M059J (cell line): ENCODE measurements around the gene HSP90AB1. TPM values are rescaled to one million over a fixed set of nuclear protein-coding genes. Genes with fewer than 3 reads are reported as not detected.
A peak's percentile ranks its signal among the peaks of the same experiment; 100 is the strongest.

Experiments
- DNase-seq: peaks from one replicate; pipeline ENCODE4 v3.0.0-alpha.2; 2012; ENCODE audit warnings: low read depth
- total RNA-seq: library from RNA; depleted of rRNA; stranded (reverse); fragments of >200 nt; shearing (Covaris generic); gene quantifications from 2 replicates; pipeline ENCODE4 v1.2.3, GENCODE V29; 2014

HSP90AB1 gene
- total RNA-seq, 1 experiment from 2014 or later = 1,407 TPM

DNA sequence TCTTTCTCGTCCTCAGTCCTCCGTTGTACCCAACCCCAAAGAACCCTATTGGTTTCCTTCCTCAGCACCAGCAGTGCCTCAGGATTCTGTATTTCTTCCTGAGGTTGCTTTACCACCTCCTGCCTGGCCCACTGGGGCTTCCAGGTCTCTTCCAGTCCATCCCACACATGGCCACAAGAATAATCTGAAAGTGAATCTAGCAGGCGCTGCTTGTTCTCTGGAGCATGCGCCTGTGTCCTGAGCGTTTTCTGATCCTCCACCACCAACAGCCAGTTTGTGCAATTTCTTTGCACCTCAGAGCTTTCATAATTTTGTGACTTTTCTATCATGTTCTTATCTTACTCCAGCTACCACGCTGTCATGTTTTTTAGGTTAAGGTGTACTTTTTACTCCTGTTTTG lies 11.6 kb upstream of the HSP90AB1 start:
- DNase-seq = no peak

DNA sequence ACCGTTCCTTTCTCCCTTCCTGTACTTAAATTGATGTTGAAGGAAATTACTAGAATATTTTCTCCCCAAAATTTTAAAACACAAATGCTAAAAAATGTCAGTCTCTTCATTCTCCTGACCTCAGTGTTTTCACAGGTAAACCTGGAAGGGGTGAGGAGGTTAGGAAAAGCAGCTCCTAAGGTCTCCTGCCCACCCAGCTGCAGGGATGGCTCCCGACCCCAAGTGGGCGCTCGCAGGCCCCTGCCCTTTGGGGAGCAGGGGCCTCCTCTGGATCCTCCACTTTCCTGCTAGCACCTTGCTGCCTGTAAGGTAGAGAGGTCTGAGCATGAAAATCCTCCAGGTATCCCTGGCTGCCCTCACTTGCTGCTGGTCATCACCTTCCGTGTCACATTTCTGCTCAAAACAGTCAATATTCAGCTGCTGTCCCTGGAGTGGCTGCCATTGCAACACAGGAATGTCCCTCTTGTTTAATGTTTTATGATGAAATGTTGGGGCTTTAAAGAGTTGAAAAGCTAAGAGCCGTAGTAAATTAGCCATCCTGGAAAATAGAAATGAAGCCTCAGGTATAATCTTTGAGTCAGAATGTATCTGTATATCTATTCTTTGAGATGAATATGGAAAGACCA lies 10.9 kb upstream of the HSP90AB1 start:
- no peak for DNase-seq

DNA sequence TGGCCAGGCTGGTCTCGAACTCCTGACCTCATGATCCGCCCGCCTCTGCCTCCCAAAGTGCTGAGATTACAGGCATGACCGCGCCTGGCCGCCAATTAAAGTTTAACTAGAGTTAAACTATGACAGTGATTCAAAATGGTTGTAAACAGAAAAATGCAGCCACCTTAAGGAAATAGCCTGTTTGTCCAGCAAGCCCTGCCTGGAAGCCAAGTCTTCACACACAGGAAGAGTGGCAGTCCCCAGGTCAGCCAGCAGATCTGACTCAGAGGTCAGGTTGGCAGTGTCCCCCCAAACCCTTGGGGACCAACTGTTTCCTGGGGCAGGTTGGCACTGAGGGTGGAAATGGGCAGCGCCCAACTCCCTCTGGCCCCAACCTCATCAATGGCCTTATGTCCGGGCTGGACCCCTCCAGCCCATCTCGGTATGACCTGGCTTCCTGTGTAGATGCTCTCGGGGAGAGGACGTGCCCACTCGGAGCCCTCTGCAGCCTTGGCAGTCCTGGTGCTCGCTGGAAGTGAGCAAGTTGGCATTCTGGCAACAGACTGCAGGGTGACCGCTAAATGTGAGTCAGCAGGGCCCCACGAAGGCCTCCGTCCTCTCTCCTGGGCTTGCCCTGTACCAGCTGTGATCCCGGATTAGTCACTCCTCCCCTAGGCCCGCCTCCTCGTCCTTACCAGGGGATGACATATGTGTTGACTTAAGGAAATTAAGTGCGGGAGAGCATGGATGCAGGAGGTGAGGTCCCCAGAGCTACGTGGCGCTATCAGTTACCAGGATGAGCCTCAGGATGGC lies 9.7 kb upstream of the HSP90AB1 start:
- peak; percentile 100 for DNase-seq

DNA sequence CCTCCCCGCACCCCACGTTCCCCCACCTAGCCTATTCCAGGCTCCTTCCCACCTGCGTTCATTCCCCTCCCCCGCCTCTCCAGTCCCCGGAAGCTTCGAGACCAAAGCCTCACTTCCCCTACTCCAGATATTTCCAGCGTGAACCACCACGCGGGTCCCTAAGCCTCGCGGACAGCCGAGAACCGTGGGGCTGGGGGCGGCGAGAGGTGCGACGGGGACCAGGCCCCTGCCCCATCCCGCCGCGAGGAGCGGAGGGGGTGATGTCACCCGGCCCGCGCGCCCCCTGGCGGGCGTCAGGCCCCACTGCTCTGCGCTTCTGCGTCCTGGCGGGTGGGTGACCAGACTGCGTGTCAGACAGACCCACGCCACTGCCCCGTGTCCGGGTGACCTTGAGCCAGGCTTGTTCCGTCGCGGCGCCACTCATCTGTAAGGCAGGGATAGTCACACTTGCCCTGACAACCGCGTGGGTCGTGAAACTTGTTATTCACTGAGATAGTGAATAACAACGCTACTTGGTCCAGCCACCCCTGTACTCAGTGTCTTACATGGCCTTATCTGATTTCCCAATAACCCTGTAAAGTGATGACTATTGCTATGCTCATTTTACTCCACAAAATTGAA lies 9.0 kb upstream of the HSP90AB1 start:
- peak; percentile 73 for DNase-seq

DNA sequence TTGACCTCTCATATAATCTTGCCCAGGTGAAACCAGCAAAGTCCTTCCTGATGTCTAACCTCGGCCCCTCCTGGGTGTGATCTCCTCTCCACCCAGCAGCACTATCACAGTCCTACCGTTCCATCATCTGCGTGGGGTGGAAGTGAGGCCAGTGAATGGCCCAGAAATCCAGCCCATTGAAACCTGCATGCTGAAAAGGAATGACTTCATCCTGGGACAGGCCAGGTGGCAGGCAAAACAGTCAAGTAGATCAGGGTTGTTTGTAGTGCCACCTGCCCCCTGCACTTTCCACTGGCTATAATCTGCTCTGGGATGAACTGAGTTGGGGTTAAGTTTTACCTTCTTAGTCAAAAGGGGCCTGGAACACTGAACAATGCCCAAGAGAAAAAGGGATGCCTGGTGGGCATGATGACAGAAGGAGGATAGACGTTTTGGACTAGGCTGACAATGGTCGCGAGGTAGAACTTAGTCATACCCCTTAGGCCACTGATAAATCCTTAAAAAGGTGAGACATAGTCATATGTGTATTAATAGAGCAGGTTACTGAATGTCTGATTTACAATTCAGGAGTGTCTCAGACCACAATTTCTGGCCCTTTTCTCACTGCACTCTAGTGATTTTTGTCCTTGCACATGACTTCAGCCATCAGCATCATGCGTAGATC lies 8.1 kb upstream of the HSP90AB1 start:
- DNase-seq = no peak

DNA sequence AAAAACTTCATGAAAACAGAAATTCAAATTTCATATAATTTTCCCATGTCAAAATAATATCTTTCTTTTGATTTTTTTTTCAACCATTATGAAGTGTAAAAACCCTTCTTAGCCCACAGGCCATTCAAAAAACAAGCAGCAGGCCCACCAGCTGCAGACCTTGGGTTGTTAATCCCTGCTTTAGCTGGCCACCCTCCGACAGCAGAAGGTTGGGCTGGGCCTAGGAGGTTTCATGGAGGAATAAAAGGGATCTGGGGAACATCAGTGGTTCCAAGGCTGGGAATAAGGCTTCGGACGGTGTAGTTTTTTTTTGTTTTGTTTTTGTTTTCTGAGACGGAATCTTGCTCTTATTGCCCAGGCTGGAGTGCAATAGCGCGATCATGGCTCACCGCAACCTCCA lies 3.6 kb upstream of the HSP90AB1 start:
- no peak for DNase-seq

DNA sequence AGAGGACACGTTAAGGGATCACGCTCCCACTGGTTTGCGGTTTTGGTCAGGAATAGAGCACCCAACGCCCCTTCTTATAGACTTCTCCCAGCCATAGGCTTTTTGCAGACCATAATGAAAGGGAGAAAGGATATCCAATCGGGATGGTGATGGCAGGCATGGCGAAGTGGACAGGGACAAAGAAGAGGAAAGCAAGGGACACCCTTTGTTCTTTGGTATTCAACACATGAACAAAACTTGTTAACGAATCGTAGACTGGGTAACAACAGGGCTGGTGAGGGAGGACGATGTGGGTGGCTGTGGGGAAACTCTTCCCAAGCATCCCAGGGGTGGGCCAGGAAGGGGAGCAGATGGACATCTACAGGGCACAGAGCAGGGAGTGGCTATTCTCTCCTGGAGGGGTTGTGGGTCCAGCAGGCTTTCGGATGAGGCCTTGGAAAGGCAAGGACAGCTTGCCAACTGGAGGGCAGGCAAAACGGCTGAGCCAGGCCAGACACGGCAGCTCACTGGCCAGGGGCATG lies 1.4 kb upstream of the HSP90AB1 start:
- DNase-seq = no peak

DNA sequence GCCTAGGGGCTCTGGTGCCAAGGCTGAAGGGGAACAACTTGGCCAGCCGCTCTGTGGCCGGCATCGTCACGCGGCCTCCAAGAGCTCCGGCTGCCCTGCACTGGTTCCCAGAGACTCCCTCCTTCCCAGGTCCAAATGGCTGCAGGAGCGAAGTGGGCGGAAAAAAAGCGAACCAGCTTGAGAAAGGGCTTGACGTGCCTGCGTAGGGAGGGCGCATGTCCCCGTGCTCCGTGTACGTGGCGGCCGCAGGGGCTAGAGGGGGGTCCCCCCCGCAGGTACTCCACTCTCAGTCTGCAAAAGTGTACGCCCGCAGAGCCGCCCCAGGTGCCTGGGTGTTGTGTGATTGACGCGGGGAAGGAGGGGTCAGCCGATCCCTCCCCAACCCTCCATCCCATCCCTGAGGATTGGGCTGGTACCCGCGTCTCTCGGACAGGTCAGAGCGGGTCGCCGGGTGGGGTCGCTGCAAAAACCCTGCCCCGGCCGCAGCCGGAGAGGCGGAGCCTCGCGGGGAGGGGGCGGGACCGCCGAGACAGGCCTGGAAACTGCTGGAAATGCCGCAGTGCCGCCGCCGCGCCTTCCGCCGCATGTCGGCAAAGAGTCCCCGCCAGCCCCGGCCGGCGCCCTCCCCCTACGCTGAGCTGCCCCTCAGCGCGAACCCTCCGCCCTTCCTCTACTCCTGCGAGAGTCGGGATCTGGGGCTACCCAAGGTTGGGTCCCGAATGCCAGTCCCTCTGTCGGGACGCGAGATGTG lies 814 bp upstream of the HSP90AB1 start:
- DNase-seq = peak; percentile 86

DNA sequence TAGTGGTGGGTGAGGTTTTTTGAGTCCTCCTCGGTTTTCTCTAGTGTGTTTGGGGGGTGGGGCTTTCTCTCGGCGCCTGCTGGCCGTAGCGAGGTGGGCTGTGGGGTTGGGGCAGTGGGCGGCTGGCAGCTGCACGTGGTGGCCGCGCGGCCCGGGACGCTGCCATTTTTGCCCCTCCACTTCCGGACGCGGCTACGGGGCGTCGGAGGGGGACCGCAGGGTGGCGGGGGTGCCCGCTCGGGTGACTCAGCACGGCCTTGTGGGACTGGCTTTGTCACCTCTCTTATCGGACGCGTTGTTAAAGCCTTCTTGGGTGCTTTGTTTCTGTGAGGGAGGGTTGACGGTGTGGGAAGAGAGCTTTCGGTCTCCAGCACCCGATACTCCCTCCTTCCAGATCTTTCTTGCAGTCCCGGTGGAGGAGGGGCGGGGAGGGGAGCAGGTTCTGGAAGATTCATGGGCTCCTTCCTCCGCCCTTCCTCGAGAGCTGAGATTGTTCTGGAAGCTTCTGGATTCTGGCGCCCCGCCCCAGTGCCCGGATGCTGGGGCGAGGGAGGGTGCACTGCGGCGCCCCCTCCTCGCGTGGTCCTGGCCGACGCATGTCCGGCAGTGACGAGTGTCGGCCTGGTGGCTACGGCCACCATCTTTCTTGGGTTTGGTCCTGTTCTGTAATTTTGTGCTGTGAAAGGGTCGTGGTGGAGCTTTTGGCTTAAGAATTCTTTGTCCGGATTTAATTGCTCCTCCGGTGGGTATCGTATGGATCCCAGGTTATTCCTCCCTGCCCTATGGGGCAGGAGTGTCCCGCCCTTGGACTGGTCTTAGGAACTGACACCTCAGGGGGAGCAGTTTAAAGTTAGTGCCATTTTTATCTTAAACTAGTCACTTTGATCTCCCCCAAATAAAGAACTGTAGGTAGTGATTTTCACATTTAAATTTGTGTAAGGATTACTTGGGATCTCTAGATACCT lies 719 bp downstream of the HSP90AB1 start:
- peak; percentile 75 for DNase-seq

DNA sequence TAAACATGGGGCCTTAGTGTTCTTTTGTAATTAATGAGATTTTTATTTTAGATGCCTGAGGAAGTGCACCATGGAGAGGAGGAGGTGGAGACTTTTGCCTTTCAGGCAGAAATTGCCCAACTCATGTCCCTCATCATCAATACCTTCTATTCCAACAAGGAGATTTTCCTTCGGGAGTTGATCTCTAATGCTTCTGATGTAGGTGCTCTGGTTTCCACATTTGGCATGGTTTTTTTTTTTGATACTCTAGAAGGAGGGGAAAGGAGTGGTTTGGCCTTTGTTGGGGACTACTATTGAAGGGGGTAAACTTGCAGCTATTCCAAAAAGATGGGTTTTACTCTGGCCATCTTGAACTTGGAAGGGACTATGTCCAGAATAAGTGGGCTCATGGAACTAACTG lies 1.7 kb downstream of the HSP90AB1 start:
- no peak for DNase-seq

DNA sequence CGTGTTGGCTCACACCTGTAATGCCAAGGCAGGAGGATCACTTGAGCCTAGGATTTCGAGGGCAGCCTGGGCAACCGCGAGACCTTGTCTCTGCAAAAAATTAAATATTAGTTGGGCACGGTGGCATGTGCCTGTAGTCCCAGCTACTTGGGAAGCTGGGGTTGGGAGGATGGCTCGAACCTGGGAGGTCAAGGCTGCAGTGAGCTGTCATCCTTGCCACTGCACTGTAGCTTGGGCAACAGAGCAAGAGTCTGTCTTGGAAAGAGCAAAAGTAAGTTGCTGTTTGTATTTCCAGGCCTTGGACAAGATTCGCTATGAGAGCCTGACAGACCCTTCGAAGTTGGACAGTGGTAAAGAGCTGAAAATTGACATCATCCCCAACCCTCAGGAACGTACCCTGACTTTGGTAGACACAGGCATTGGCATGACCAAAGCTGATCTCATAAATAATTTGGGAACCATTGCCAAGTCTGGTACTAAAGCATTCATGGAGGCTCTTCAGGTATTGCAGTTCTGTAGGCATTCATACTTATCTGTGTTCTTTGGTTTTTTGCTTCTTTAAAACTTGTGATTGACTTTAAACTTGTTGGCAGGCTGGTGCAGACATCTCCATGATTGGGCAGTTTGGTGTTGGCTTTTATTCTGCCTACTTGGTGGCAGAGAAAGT lies 2.3 kb downstream of the HSP90AB1 start:
- no peak for DNase-seq

DNA sequence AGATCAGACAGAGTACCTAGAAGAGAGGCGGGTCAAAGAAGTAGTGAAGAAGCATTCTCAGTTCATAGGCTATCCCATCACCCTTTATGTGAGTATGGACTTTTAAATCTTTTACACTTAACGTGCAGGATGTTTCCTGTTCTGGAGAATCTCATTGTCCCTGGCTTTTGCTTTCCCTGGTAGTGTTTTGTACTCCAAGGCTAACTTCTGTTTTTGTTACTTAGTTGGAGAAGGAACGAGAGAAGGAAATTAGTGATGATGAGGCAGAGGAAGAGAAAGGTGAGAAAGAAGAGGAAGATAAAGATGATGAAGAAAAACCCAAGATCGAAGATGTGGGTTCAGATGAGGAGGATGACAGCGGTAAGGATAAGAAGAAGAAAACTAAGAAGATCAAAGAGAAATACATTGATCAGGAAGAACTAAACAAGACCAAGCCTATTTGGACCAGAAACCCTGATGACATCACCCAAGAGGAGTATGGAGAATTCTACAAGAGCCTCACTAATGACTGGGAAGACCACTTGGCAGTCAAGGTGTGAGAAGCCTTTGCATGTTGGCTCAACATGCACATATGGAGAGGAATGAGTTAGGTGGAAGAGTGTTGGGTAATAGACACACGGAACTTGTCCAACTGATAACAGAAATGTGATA lies 3.3 kb downstream of the HSP90AB1 start:
- no peak for DNase-seq

DNA sequence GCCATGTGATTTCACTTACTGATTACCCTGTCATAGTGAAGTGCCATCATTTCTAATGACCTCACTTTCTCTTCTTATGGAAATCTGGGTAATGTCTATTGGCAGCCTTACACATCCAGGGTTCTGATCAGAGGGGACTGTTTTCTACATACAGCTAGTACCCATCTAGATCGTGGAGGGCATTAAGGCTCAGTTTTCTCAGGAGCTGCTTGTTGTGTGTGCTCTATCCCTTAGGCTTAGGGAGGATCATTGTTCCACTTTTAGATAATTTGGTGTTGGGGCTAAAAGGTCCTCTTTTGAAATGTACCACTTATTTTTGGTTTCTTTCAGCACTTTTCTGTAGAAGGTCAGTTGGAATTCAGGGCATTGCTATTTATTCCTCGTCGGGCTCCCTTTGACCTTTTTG lies 3.8 kb downstream of the HSP90AB1 start:
- no peak for DNase-seq

DNA sequence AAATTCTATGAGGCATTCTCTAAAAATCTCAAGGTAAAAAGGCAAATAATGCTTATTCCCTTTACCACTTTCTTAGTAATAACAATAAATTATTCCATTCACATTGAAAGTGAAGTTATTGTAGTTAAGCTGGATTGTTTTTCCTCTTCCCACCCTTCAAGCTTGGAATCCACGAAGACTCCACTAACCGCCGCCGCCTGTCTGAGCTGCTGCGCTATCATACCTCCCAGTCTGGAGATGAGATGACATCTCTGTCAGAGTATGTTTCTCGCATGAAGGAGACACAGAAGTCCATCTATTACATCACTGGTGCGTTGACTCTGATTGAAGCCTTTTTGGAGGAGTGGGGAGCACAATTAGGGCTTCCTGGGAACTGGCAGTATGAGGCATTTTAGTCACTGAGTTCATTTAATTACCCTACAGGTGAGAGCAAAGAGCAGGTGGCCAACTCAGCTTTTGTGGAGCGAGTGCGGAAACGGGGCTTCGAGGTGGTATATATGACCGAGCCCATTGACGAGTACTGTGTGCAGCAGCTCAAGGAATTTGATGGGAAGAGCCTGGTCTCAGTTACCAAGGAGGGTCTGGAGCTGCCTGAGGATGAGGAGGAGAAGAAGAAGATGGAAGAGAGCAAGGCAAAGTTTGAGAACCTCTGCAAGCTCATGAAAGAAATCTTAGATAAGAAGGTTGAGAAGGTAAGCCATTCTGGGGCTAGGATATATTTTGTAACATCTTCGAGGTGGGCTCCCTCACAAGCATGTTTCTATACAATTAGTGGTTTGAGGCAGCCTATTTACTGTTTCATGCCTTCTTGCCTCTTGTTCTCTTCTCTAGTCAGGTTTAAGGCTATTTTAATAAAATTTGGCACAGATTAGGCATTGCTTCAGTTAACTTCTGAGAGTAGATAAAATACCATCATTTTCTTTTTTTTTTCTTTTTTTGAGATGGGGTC lies 4.9 kb downstream of the HSP90AB1 start:
- no peak for DNase-seq

DNA sequence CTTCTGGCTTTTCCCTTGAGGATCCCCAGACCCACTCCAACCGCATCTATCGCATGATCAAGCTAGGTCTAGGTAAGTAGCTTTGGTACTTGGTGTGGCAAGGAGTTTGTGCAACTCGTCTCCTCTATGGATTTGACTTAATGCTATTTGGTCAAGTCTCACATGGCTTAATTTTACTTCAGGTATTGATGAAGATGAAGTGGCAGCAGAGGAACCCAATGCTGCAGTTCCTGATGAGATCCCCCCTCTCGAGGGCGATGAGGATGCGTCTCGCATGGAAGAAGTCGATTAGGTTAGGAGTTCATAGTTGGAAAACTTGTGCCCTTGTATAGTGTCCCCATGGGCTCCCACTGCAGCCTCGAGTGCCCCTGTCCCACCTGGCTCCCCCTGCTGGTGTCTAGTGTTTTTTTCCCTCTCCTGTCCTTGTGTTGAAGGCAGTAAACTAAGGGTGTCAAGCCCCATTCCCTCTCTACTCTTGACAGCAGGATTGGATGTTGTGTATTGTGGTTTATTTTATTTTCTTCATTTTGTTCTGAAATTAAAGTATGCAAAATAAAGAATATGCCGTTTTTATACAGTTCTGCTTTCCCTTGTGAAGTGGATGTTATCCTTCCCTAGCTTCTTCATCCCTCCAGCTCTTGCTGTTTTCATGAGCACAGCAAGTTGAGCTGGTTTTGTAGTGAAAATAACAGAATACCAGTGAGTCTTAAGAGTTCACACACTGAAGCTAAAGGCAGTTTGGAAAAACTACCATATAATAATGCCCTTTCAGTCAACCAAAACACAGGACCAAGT lies 6.6 kb downstream of the HSP90AB1 start:
- DNase-seq = peak; percentile 65

DNA sequence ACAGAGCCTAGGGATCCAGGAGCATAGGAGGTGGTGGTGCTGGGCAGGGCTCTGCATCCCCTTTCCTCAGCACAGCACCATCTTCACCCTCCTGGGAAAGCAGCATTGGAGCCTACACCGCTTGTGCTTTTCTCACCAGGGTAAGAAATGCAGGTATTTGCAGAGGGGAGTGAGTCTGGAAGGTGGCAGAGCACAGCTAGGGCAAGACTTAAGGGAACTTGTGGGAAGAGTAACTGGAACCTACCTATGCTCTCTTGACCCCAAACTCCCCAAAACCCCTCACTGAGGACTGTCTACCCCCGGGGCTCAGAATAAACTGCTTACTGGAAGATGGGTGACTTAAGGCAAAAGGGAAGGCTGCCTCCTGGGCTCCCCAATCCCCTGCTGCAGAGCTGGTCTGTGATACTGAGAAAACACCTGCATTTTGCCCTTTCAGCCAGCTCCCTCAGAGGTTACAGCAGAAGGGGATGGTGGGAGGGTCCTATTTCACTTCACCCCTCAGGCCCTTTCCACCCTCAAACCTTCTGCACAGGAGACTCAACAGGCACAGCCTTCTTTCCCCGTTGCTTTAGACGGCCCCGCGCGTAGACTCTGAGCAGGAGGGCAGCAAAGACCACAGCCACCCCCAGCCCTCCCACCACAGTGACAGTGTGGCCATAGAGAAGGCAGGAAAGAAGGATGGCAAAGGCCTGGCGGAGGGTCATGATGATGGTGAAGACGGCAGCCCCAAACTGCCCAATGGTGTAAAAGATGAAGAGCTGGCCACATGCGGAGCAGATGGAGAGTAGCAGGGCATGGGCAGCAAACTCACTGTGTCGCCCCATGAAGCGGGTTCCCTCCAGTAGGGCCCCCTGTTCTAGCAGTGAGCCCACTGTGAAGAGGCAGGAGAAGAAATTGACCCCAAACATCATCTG lies 7.5 kb downstream of the HSP90AB1 start:
- no peak for DNase-seq
